Bronchial epithelial cell (primary cell): Measurements from ENCODE around the gene MSANTD3. TPM values are rescaled to one million over a fixed set of nuclear protein-coding genes. Genes with fewer than 3 reads are reported as not detected.
A peak's percentile ranks its signal among the peaks of the same experiment; 100 is the strongest.
"Not testable (repeated sequence)": the region's sequence is repeated elsewhere in the genome, so short reads cannot be mapped to it uniquely, and the experiment has no call there.

Experiments used
- DNase-seq: peaks from one replicate; pipeline ENCODE4 v3.0.0-alpha.2; 2010; ENCODE audit warnings: low read depth
- FAIRE-seq: peaks from 2 replicates; lab custom pipeline; 2011; peaks lifted over from hg19 to GRCh38; lab: Jason Lieb, UNC
- H3K27me3 ChIP-seq: 2 replicates; pipeline ENCODE4 v1.5.1; 2011; ENCODE audit warnings: low read length; ENCODE audit not compliant: control insufficient read depth, insufficient read depth
- H3K36me3 ChIP-seq: 2 replicates; pipeline ENCODE4 v1.5.1; 2011; ENCODE audit warnings: low read length; ENCODE audit not compliant: control insufficient read depth, insufficient read depth
- H3K4me3 ChIP-seq: 2 replicates; pipeline ENCODE4 v1.5.1; 2011; ENCODE audit warnings: mild to moderate bottlenecking, low read depth, low read length, control low read depth
- CTCF ChIP-seq: IDR thresholded peaks from 2 replicates; pipeline ENCODE4 v1.5.1; 2011; ENCODE audit warnings: mild to moderate bottlenecking, moderate library complexity, low read length, control low read depth, inconsistent platforms; ENCODE audit not compliant: insufficient read depth, severe bottlenecking
- total RNA-seq: library from RNA; depleted of rRNA; stranded (reverse); fragments of >200 nt; gene quantifications from 2 replicates; pipeline ENCODE4 v1.2.1, GENCODE V29; 2014

The MSANTD3 gene
- total RNA-seq, 1 donor from 2014 or later, result 37.1 TPM

GRCh38 chr9:100411472-100412283 lies 15.3 kb upstream of the MSANTD3 start:
- no peak for TF ChIP-seq CTCF
- Histone ChIP-seq H3K27me3 (no peaks in the 10 kb centered on the region), H3K4me3 (peak overlapping the region; percentile 42), H3K36me3 (no peaks in the 10 kb centered on the region)
- DNase-seq (peak; percentile 89), FAIRE-seq (no peak)

- Histone ChIP-seq H3K27me3 (no peaks in the 10 kb centered on the region), H3K36me3 (no peaks in the 10 kb centered on the region), H3K4me3 (no peak overlapping the region)
- TF ChIP-seq CTCF, result no peak
- FAIRE-seq, result no peak
- no peak for DNase-seq
Observed at GRCh38 chr9:100413839-100414420, 13.0 kb upstream of the MSANTD3 start.

- TF ChIP-seq CTCF, result no peak
- FAIRE-seq, result no peak
Observed at GRCh38 chr9:100417815-100418214, 9.1 kb upstream of the MSANTD3 start.

GRCh38 chr9:100419166-100419565 lies 7.8 kb upstream of the MSANTD3 start:
- Histone ChIP-seq H3K4me3 (no peak overlapping the region), H3K27me3 (no peaks in the 10 kb centered on the region), H3K36me3 (no peaks in the 10 kb centered on the region)
- FAIRE-seq (no peak), DNase-seq (no peak)
- TF ChIP-seq CTCF, result no peak

More at GRCh38 chr9:100417815-100418214, 9.1 kb upstream of the MSANTD3 start:
- no peak for DNase-seq
- Histone ChIP-seq H3K36me3 (no peaks in the 10 kb centered on the region), H3K4me3 (no peak overlapping the region), H3K27me3 (no peaks in the 10 kb centered on the region)

GRCh38 chr9:100421116-100421515 lies 5.8 kb upstream of the MSANTD3 start:
- not testable (repeated sequence) for H3K27me3 ChIP-seq, FAIRE-seq, H3K4me3 ChIP-seq, DNase-seq, H3K36me3 ChIP-seq

GRCh38 chr9:100425758-100426157 lies 1.2 kb upstream of the MSANTD3 start:
- H3K4me3 ChIP-seq, result no peak overlapping the region
- FAIRE-seq, result no peak
- H3K36me3 ChIP-seq, result no peaks in the 10 kb centered on the region
- no peak for TF ChIP-seq CTCF
- no peaks in the 10 kb centered on the region for H3K27me3 ChIP-seq
- DNase-seq, result peak; percentile 86
